SK-N-SH treated with all-trans-retinoic acid at 6 μM for 48 hours (cell line): ENCODE data around the gene CMTR1.

ENCODE experiments used
- ATAC-seq: fragments of 200-7000 bp; cut with Tn5 transposase; 3 replicates; pipeline ENCODE4 v1.9.1; 2020; ENCODE audit warnings: mild to moderate bottlenecking, moderate library complexity
- BACH2 ChIP-seq: fragments of 250-450 bp; sonication (Bioruptor Pico); IDR thresholded peaks from 2 replicates; pipeline ENCODE4 v1.9.0; 2021; ENCODE audit warnings: mild to moderate bottlenecking, borderline replicate concordance
- CREB5 ChIP-seq: fragments of 250-450 bp; sonication (Bioruptor Pico); IDR thresholded peaks from 2 replicates; pipeline ENCODE4 v1.5.1; 2020; ENCODE audit warnings: low read depth, mild to moderate bottlenecking, moderate library complexity
- CSDC2 ChIP-seq: fragments of 250-450 bp; sonication (Bioruptor Pico); IDR thresholded peaks from 2 replicates; pipeline ENCODE4 v1.5.0; 2020; ENCODE audit warnings: mild to moderate bottlenecking, moderate library complexity
- CSRNP3 ChIP-seq: fragments of 250-450 bp; sonication (Bioruptor Pico); IDR thresholded peaks from 2 replicates; pipeline ENCODE4 v1.5.1; 2021; ENCODE audit warnings: mild to moderate bottlenecking, moderate library complexity
- ESRRG ChIP-seq: fragments of 250-450 bp; sonication (Bioruptor Pico); IDR thresholded peaks from 2 replicates; pipeline ENCODE4 v1.6.1; 2021; ENCODE audit warnings: mild to moderate bottlenecking
- GLIS3 ChIP-seq: fragments of 250-450 bp; sonication (Bioruptor Pico); IDR thresholded peaks from 2 replicates; pipeline ENCODE4 v1.5.0; 2020; ENCODE audit warnings: mild to moderate bottlenecking, moderate library complexity
- OSR1 ChIP-seq: fragments of 250-450 bp; sonication (Bioruptor Pico); IDR thresholded peaks from 2 replicates; pipeline ENCODE4 v1.8.0; 2022; ENCODE audit warnings: moderate library complexity, mild to moderate bottlenecking, inconsistent platforms
- PATZ1 ChIP-seq: fragments of 250-450 bp; sonication (Bioruptor Pico); IDR thresholded peaks from 2 replicates; pipeline ENCODE4 v1.8.0; 2020; ENCODE audit warnings: mild to moderate bottlenecking, moderate library complexity, borderline replicate concordance
- POU6F1 ChIP-seq: fragments of 250-450 bp; sonication (Bioruptor Pico); IDR thresholded peaks from 2 replicates; pipeline ENCODE4 v1.8.0; 2021; ENCODE audit warnings: low read depth, mild to moderate bottlenecking, moderate library complexity, borderline replicate concordance
- RARB ChIP-seq: fragments of 250-450 bp; sonication (Bioruptor Pico); IDR thresholded peaks from 2 replicates; pipeline ENCODE4 v1.8.0; 2021; ENCODE audit warnings: mild to moderate bottlenecking, moderate library complexity
- SNAI2 ChIP-seq: fragments of 250-450 bp; sonication (Bioruptor Pico); IDR thresholded peaks from 2 replicates; pipeline ENCODE4 v1.5.0; 2020; ENCODE audit warnings: mild to moderate bottlenecking, moderate library complexity
- TCF4 ChIP-seq: fragments of 250-450 bp; sonication (Bioruptor Pico); IDR thresholded peaks from 2 replicates; pipeline ENCODE4 v1.8.0; 2021; ENCODE audit warnings: mild to moderate bottlenecking, moderate library complexity, borderline replicate concordance
- TSHZ2 ChIP-seq: fragments of 250-450 bp; sonication (Bioruptor Pico); IDR thresholded peaks from 2 replicates; pipeline ENCODE4 v1.5.0; 2020; ENCODE audit warnings: mild to moderate bottlenecking, moderate library complexity
- ZC3H10 ChIP-seq: fragments of 250-450 bp; sonication (Bioruptor Pico); IDR thresholded peaks from 2 replicates; pipeline ENCODE4 v1.5.1; 2021; ENCODE audit warnings: mild to moderate bottlenecking, moderate library complexity
- ZFP3 ChIP-seq: fragments of 250-450 bp; sonication (Bioruptor Pico); IDR thresholded peaks from 2 replicates; pipeline ENCODE4 v1.5.0; 2020; ENCODE audit warnings: mild to moderate bottlenecking, moderate library complexity
- ZFP30 ChIP-seq: fragments of 450-650 bp; formaldehyde crosslinking; IDR thresholded peaks from 2 replicates; pipeline ENCODE4 v1.5.0; 2022; ENCODE audit warnings: mild to moderate bottlenecking, moderate library complexity
- ZNF565 ChIP-seq: fragments of 450-650 bp; formaldehyde crosslinking; conservative IDR thresholded peaks from 2 replicates; pipeline ENCODE4 v1.5.0; 2020; ENCODE audit warnings: low read depth, mild to moderate bottlenecking, moderate library complexity
- ZNF70 ChIP-seq: fragments of 450-650 bp; formaldehyde crosslinking; IDR thresholded peaks from 2 replicates; pipeline ENCODE4 v1.5.0; 2020; ENCODE audit warnings: mild to moderate bottlenecking, moderate library complexity
- ZNF8 ChIP-seq: fragments of 450-650 bp; formaldehyde crosslinking; IDR thresholded peaks from 2 replicates; pipeline ENCODE4 v1.5.0; 2020; ENCODE audit warnings: mild to moderate bottlenecking, moderate library complexity

The CMTR1 gene

GRCh38 chr6:37483252-37483901 is 50.4 kb downstream of the CMTR1 start:
- TF ChIP-seq CREB5 (CRISPR knock-in tag) (no peak), TSHZ2 (CRISPR knock-in tag) (no peak), ZFP3 (CRISPR knock-in tag) (no peak)
- no peak for ATAC-seq

- peak; percentile 91 for ATAC-seq
- TF ChIP-seq GLIS3: no peak
- no peak for TF ChIP-seq ZFP30 (CRISPR knock-in tag)
- TF ChIP-seq, all 23 proteins: peak for 0
Observed at GRCh38 chr6:37483917-37484785, 51.1 kb downstream of the CMTR1 start.

- TF ChIP-seq CSRNP3 (CRISPR knock-in tag) (no peak), BACH2 (no peak), ESRRG (no peak), TCF4 (CRISPR knock-in tag) (no peak), TSHZ2 (CRISPR knock-in tag) (no peak), ZC3H10 (CRISPR knock-in tag) (no peak), CSDC2 (CRISPR knock-in tag) (no peak), ZNF70 (CRISPR knock-in tag) (no peak), ZFP30 (CRISPR knock-in tag) (no peak), OSR1 (no peak), PATZ1 (CRISPR knock-in tag) (no peak), POU6F1 (no peak), SNAI2 (no peak), ZNF8 (CRISPR knock-in tag) (no peak), ZNF565 (no peak), RARB (CRISPR knock-in tag) (no peak), CREB5 (CRISPR knock-in tag) (no peak), ZFP3 (CRISPR knock-in tag) (no peak)
Observed at GRCh38 chr6:37484786-37485170, 51.8 kb downstream of the CMTR1 start.

More at GRCh38 chr6:37484786-37485170, 51.8 kb downstream of the CMTR1 start:
- ATAC-seq: no peak
